MM.1S (cell line): ENCODE measurements around the gene FAM50A.

ENCODE experiments used
- DNase-seq: peaks from one replicate; pipeline ENCODE4 v3.0.0-alpha.2; 2015
- H2AFZ ChIP-seq: fragments of 300-600 bp; sonication (generic); 2 replicates; pipeline ENCODE4 v1.6.0; 2016; ENCODE audit warnings: antibody characterized with exemption, low read length
- H3F3A ChIP-seq: fragments of 300-600 bp; sonication (generic); 2 replicates; pipeline ENCODE4 v1.6.1; 2016; ENCODE audit warnings: mild to moderate bottlenecking, antibody characterized with exemption, low read length, moderate library complexity, mixed read lengths; ENCODE audit not compliant: insufficient read depth
- H3K27ac ChIP-seq: fragments of 300-600 bp; sonication (generic); 2 replicates; pipeline ENCODE4 v1.5.1; 2016; ENCODE audit warnings: mild to moderate bottlenecking, low read length
- H3K27me3 ChIP-seq: fragments of 300-600 bp; sonication (generic); replicated peaks from 2 replicates; pipeline ENCODE4 v1.6.0; 2016; ENCODE audit warnings: low read length; ENCODE audit not compliant: insufficient read depth
- H3K36me3 ChIP-seq: fragments of 300-600 bp; sonication (generic); replicated peaks from 2 replicates; pipeline ENCODE4 v1.6.1; 2016; ENCODE audit warnings: mild to moderate bottlenecking, low read length, mixed read lengths; ENCODE audit not compliant: insufficient read depth
- H3K4me1 ChIP-seq: fragments of 300-600 bp; sonication (generic); 2 replicates; pipeline ENCODE4 v1.6.1; 2016; ENCODE audit warnings: low read length, mixed read lengths
- H3K4me2 ChIP-seq: fragments of 300-600 bp; sonication (generic); 2 replicates; pipeline ENCODE4 v1.6.0; 2016; ENCODE audit warnings: low read depth, low read length
- H3K4me3 ChIP-seq: fragments of 300-600 bp; sonication (generic); 2 replicates; pipeline ENCODE4 v1.5.1; 2016; ENCODE audit warnings: low read length, mixed read lengths
- H3K79me2 ChIP-seq: fragments of 300-600 bp; sonication (generic); 2 replicates; pipeline ENCODE4 v1.6.1; 2016; ENCODE audit warnings: mixed run types, low read length, mixed read lengths
- H3K9ac ChIP-seq: fragments of 300-600 bp; sonication (generic); 2 replicates; pipeline ENCODE4 v1.6.1; 2016; ENCODE audit warnings: low read length, mixed read lengths
- H3K9me2 ChIP-seq: fragments of 300-600 bp; sonication (generic); replicated peaks from 2 replicates; pipeline ENCODE4 v1.6.1; 2016; ENCODE audit warnings: mild to moderate bottlenecking, low read length, mixed read lengths; ENCODE audit not compliant: insufficient read depth
- H3K9me3 ChIP-seq: fragments of 300-600 bp; sonication (generic); replicated peaks from 2 replicates; pipeline ENCODE4 v1.6.1; 2016; ENCODE audit warnings: mild to moderate bottlenecking, low read length, mixed read lengths; ENCODE audit not compliant: insufficient read depth
- H4K20me1 ChIP-seq: fragments of 300-600 bp; sonication (generic); 2 replicates; pipeline ENCODE4 v1.6.1; 2016; ENCODE audit warnings: mild to moderate bottlenecking, low read length, moderate library complexity, mixed read lengths; ENCODE audit not compliant: insufficient read depth
- EZH2 ChIP-seq: fragments of 300-600 bp; sonication (generic); optimal IDR thresholded peaks from 2 replicates; pipeline ENCODE3; 2017; ENCODE audit warnings: low read depth, mild to moderate bottlenecking, antibody characterized with exemption, low read length, mixed read lengths
- EZH2phosphoT487 ChIP-seq: fragments of 300-600 bp; sonication (generic); IDR thresholded peaks from 2 replicates; pipeline ENCODE4 v1.6.1; 2018; ENCODE audit warnings: antibody characterized with exemption, low read length
- TF ChIP-seq, protein P1 (sequence below): fragments of 300-600 bp; sonication (generic); IDR thresholded peaks from 2 replicates; pipeline ENCODE4 v1.5.1; 2016; ENCODE audit warnings: antibody characterized with exemption, low read length, mixed read lengths

The FAM50A gene

DNA sequence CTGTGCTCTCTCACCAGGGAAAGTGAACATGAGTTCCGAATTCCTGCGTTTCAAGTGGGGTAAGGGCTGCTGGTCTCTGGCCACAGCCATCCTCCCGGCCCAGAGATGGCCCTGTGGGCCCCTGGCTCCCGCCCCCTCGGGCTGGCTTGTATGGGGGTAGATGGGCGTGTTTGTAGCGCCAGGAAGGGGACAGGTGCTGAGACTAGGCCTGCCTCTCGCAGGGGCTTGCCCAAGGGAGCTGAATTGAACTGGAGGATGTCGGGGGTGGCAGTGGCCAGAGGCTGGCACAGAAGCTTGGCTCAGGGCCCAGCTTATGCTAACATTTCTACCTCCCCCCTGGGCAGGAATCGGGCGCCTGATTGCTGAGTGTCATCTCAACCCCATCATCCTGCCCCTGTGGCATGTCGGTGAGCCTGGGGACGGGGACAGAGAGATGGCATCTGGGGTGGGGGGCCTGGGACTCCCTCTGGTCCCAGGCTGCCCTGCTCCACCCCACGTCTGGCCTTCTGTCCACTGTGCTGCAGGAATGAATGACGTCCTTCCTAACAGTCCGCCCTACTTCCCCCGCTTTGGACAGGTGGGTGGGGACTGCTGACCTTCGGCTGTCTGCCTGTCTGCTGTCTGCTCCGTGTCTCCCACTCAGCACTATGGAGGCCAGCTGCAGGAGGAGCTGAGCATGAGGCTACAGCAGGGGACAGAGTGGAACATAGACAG is 24.1 kb upstream of the FAM50A start:
- Histone ChIP-seq H3K27me3 (no peaks in the 10 kb centered on the region), H3K79me2 (no peaks in the 10 kb centered on the region), H2AFZ (no peak overlapping the region), H3K9me2 (no peaks in the 10 kb centered on the region), H3F3A (no peaks in the 10 kb centered on the region), H3K36me3 (no peaks in the 10 kb centered on the region), H3K4me2 (no peak overlapping the region), H3K27ac (no peak overlapping the region), H3K9me3 (no peaks in the 10 kb centered on the region), H3K4me1 (no peaks in the 10 kb centered on the region), H4K20me1 (no peaks in the 10 kb centered on the region), H3K4me3 (no peak overlapping the region), H3K9ac (no peak overlapping the region)
- TF ChIP-seq, protein P1, sequence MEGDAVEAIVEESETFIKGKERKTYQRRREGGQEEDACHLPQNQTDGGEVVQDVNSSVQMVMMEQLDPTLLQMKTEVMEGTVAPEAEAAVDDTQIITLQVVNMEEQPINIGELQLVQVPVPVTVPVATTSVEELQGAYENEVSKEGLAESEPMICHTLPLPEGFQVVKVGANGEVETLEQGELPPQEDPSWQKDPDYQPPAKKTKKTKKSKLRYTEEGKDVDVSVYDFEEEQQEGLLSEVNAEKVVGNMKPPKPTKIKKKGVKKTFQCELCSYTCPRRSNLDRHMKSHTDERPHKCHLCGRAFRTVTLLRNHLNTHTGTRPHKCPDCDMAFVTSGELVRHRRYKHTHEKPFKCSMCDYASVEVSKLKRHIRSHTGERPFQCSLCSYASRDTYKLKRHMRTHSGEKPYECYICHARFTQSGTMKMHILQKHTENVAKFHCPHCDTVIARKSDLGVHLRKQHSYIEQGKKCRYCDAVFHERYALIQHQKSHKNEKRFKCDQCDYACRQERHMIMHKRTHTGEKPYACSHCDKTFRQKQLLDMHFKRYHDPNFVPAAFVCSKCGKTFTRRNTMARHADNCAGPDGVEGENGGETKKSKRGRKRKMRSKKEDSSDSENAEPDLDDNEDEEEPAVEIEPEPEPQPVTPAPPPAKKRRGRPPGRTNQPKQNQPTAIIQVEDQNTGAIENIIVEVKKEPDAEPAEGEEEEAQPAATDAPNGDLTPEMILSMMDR = no peak
- no peak for TF ChIP-seq EZH2phosphoT487
- TF ChIP-seq EZH2 = no peak
- DNase-seq = no peak

DNA sequence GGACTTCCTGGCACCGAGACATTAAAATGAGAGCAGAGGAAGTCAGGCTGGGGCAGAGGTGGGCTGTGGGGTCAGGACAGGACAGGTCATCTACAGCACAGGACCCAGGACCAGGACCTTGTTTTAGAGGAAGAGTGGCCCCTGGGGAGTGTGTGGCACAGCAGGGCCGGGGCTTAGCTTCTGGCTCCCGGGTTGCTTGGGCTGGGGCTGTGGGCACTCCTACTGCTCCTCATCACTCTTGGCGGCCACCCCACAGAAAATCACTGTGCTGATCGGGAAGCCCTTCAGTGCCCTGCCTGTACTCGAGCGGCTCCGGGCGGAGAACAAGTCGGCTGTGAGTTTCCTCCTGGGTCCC is 23.6 kb upstream of the FAM50A start:
- no peak for TF ChIP-seq EZH2phosphoT487
- H2AFZ ChIP-seq = no peak overlapping the region
- H3K27ac ChIP-seq = no peak overlapping the region
- no peaks in the 10 kb centered on the region for H3K36me3 ChIP-seq
- H4K20me1 ChIP-seq = no peaks in the 10 kb centered on the region
- no peak overlapping the region for H3K4me3 ChIP-seq
- H3K79me2 ChIP-seq = no peaks in the 10 kb centered on the region
- no peak for DNase-seq
- no peaks in the 10 kb centered on the region for H3K9me2 ChIP-seq
- H3K4me2 ChIP-seq = no peak overlapping the region
- H3K9ac ChIP-seq = no peak overlapping the region
- H3K27me3 ChIP-seq = no peaks in the 10 kb centered on the region
- H3K9me3 ChIP-seq = no peaks in the 10 kb centered on the region
- no peaks in the 10 kb centered on the region for H3K4me1 ChIP-seq
- H3F3A ChIP-seq = no peaks in the 10 kb centered on the region

DNA sequence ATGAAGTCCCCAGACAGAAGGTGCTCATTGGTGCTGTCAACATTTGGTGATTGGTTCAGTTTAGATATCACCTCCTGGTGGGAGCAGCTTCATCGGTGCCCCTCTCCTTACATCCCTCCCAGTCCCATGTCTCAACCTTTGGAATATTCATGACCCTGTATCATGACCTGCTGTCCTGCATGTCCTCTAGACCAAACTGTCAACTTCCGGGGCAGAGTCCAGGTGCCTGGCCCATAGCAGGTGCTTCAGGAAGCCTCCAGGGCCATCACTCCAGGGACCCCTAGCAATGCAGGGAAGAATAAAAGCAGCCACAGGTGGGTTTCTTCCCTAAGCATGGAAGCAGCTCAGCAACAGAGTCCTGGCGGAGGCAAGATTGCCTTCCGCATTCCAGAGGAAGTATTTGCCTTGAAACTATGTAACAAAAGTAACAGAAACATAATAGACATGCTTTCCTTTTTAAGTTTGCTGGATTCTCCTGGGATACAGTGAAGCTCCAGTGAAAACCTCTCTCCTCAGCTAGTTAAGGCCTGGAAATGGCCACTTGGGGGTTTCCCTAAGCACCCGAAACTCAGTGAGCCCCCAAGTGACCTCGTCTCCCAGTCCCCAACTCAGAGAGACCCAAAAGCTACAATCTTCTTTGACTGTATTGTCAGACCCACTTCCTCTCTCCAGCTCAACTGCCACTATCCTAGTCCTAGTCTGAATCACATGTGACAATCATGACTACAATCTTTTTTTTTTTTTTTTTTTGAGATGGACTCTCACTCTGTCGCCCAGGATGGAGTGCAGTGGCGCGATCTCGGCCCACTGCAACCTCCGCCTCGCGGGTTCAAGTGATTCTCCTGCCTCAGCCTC is 16.8 kb upstream of the FAM50A start:
- Histone ChIP-seq H3K9me3 (no peaks in the 10 kb centered on the region), H3K9me2 (no peaks in the 10 kb centered on the region), H3F3A (no peaks in the 10 kb centered on the region), H4K20me1 (no peaks in the 10 kb centered on the region), H3K36me3 (no peaks in the 10 kb centered on the region), H3K27me3 (no peaks in the 10 kb centered on the region), H3K79me2 (peaks cover 24% of the 10 kb centered on the region), H3K4me2 (no peak overlapping the region), H3K4me1 (no peaks in the 10 kb centered on the region), H3K9ac (no peak overlapping the region), H2AFZ (no peak overlapping the region), H3K27ac (no peak overlapping the region), H3K4me3 (no peak overlapping the region)
- DNase-seq = no peak
- TF ChIP-seq EZH2 (no peak), EZH2phosphoT487 (no peak)
- TF ChIP-seq, protein P1 = no peak
